Measurements from ENCODE around the gene ZNF140.

The ZNF140 gene

GRCh38 chr12:133080368-133081158, at the start of gene ZNF140:
Gene ZNF140 (plus strand): TSS chr12:133080923. CDS start chr12:133081321, 398 bp downstream.
- DNase-seq (ENCODE audit: extremely low read depth in 1 of 2, low read depth in 1 of 2): peak; percentile 85 to 91

DNA sequence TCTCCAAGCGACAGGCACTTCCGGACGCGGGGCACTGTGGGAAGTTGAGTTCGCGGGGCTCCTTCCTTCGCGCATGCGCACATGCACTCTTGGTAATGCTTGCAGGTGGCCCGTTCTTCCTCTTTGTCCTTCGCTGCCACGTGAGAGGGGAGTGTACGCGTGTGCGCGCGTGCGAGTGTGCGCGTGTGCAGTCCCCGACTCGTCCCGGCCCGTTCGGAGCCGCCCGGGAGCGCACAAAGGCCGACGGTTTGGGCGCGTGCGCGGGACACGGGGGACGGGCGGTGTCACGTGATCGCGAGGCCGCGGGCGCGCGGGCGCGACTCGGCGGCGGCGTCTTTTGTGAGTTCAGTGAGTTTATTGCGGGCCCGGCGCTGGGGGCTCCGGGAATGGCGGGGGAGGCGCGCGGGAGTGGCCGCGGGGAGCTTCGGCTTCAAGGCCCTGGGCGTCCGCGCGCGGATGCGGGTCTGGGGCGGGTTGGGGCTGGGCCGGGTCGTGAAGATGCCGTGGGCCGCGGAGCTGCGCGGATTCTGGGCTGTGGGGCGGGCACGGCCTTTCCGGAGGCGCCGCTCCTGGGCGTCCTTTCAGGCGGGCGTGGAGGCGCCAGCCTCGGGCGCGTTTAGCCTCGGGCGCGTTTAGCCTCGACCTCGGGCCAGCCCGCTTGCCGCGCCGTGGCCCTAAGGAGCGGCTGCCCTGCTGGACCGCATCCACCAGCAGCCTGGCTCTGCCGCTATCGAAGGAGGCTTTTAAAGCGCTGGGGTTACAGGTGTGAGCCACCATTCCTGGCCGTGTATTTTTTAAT, 43.3 kb upstream of the ZNF140 start, which contains the start of gene ZNF84:
Gene ZNF84, plus strand, starts transcription at position 303 of the 799 bp plus-strand sequence. CDS start 3,959 bp downstream, outside the sequence.
- peak; percentile 87 to 97 for DNase-seq (ENCODE audit: extremely low read depth in 1 of 2, low read depth in 1 of 2)

DNA sequence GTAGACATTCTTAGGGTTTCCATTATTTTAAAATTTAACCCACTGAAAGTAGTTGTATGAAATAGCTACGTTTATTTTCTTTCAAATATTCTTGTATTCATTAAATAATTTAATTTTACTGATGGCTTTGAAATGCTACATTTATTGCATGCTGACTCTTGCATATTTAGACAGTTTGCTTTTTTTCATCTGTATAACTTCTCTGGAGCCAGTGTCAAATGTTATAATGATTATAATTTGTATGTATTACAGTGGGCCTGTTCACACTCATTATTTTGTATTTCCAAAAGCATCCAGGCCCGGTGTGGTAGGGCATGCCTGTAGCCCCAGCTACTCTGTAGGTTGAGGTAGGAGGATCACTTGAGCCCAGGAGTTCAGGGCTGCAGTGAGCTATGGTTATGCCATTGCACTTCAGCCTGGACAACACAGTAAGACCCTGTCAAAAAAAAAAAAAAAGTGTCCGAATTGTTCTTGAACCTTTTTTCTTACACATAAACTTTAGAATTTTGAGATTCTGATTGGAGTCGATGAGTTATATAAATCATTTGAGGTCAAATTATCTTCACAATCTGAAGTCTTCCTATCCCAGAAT, 42.5 kb upstream of the ZNF140 start:
- DNase-seq (ENCODE audit: extremely low read depth in 1 of 2, low read depth in 1 of 2): no peak

DNA sequence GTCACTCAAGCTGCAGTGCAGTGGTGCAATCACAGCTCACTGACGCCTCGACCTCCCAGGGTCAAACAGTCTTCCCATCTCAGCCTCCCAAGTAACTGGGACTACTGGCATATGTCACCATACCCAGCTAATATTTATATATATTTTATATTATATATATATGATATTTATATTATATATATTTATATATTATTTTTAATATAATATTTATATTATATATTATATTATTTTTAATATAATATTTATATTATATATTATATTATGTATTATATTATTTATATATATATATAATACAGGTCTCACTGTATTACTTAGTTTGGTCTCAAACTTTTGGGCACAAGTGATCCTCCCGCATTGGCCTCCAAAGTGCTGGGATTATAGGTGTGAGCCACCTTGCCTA, 34.0 kb upstream of the ZNF140 start:
- no peak for DNase-seq (ENCODE audit: extremely low read depth in 1 of 2, low read depth in 1 of 2)

DNA sequence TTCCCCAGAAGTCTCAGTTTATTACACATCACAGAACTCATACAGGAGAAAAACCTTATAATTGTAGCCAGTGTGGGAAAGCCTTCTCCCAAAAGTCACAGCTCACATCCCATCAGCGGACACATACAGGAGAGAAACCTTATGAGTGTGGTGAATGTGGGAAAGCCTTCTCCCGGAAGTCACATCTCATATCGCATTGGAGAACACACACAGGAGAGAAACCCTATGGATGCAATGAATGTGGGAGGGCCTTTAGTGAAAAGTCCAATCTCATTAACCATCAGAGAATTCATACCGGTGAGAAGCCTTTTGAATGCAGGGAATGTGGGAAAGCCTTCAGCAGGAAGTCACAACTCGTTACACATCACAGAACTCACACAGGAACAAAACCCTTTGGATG, 23.3 kb upstream of the ZNF140 start:
- DNase-seq (ENCODE audit: extremely low read depth in 1 of 2, low read depth in 1 of 2): no peak

DNA sequence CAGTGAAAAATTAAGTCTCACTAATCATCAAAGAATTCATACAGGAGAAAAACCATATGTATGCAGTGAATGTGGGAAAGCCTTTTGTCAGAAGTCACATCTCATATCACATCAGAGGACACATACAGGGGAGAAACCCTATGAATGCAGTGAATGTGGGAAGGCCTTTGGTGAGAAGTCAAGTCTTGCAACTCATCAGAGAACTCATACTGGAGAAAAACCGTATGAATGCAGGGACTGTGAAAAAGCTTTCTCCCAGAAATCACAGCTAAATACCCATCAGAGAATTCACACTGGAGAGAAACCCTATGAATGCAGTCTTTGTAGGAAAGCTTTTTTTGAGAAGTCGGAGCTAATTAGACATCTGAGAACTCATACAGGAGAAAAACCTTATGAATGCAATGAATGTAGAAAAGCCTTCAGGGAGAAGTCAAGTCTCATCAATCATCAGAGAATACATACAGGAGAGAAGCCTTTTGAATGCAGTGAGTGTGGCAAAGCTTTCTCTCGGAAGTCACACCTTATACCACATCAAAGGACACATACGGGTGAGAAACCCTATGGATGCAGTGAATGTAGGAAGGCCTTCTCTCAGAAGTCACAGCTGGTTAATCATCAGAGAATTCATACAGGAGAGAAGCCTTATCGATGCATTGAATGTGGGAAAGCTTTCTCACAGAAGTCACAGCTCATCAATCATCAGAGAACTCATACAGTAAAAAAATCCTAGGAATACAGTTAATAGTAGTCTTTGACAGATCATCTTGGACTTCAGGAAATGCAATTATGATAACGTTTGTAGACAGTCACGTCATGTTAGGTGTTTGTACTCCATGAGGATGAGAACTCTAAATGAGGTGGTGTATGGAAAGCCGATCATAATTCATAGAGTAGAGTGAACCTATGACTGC, 22.3 kb upstream of the ZNF140 start:
- no peak for DNase-seq (ENCODE audit: extremely low read depth in 1 of 2, low read depth in 1 of 2)

DNA sequence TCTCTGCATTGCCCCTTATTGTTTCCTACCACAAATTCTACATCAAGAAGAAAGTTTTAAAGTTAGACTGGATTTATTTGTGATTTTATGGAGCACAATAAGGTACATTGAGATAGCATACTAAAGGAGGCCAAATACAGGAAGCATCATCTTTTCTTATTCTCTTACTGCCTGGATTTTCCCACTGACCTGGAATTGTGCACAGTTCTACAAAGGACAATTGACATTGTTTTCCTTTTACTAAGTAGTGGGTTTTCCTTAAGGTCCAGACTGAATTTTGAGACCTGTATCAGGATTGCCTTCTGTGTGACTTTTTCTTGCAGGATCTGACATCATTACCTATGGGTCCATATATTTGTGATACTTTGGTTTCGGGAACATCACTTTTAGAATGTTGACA, 18.8 kb upstream of the ZNF140 start:
- DNase-seq (ENCODE audit: extremely low read depth in 1 of 2, low read depth in 1 of 2): no peak

DNA sequence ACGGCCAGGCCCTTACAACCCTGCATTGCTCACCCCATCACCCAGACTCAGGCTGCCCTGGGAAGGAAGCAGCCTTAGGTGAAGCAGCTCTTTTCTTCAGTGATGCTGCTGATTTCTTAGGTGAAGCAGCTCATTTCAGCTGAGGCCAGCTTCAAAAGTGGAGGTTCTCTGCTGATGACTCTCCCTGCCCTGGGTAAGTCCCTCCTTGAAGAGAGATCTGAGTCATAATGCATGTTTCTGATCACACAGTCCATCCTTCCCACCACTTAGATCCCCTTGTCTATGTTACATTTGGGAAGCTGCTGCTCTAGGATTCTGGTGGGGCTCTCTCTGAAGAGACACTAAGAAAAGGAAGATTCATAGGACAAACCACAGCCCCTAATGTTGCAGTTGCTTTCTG, 17.2 kb upstream of the ZNF140 start:
- no peak for DNase-seq (ENCODE audit: extremely low read depth in 1 of 2, low read depth in 1 of 2)

- DNase-seq (ENCODE audit: extremely low read depth in 1 of 2, low read depth in 1 of 2): no peak
Measured at GRCh38 chr12:133073836-133074235, 6.9 kb upstream of the ZNF140 start.

- peak; percentile 84 to 95 for DNase-seq (ENCODE audit: extremely low read depth in 1 of 2, low read depth in 1 of 2)
Measured at GRCh38 chr12:133080026-133080367, 726 bp upstream of the ZNF140 start.

DNA sequence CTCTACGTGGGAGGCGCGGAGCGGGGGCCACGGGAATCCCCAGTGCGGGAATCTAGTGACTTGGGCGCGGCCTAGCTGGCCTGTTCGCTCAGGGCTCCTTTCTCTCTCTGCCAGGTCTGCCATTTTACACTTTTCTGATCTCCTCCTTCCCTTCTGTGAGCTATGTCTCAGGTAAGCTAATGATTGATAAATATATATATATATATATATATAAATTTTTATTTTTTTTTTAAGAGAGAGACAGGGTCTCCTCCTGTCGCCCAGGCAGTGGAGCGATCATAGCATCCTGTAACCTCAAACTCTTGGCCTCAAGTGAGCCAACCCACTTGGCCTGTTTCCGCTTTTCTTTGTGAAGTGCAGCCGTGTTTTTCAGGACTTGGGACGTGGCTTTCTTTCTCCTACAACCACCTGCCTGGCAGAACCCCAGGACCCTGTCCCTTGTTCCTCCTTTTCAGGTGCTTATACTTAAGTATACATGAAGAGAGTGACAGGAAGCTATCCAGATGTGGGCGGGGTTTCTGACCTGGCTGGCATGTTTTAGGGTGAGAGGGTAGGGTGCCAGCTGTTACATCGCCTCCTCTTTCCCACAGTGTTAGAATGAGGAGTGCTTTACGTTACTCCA, 547 bp downstream of the ZNF140 start:
- DNase-seq (ENCODE audit: extremely low read depth in 1 of 2, low read depth in 1 of 2): no peak

DNA sequence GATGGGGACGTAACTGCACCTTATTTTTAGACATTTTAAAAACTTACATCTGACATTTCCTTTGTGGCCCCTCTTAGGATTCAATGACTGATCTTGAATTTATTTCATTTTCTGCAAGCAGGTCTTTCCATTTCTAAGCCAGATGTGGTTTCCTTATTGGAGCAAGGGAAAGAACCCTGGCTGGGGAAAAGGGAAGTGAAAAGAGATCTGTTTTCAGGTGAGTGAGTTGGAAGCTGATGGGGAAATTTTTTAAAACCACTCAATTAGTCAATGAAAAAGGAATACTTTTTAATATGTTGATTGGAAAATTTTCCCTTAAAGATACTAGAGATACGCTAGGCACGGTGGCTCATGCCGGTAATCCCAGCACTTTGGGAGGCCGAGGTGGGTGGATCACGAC, 2.6 kb downstream of the ZNF140 start:
- DNase-seq (ENCODE audit: extremely low read depth in 1 of 2, low read depth in 1 of 2): no peak

GRCh38 chr12:133105620-133106019, 24.9 kb downstream of the ZNF140 start:
- no peak for DNase-seq (ENCODE audit: extremely low read depth in 1 of 2, low read depth in 1 of 2)

DNA sequence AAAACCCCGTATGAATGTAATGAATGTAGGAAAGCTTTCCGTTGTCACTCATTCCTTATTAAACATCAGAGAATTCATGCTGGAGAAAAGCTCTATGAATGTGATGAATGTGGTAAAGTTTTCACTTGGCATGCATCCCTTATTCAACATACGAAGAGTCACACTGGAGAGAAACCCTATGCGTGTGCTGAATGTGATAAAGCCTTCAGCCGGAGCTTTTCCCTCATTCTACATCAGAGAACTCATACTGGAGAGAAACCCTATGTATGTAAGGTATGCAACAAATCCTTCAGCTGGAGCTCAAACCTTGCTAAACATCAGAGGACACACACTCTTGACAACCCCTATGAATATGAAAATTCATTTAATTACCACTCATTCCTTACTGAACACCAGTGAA, 25.5 kb downstream of the ZNF140 start:
- DNase-seq (ENCODE audit: extremely low read depth in 1 of 2, low read depth in 1 of 2): no peak

DNA sequence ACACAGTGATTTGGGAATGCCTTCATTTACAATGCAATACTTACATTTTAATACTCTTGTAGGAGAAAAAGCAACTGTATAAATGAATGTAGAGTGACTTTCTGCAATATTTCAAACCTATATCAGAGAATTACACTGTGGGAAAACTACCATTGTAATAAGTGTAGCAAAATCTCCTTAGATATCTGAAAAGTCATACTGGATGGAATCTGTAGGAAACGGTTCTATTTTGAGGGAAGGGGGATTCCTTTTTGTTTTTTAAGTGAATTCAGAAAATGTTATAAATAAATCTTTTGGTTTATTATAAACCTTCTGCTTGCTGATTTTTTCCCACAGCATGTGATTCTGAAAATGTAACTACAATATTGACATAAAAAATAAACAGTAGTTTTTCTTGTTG, 26.4 kb downstream of the ZNF140 start:
- no peak for DNase-seq (ENCODE audit: extremely low read depth in 1 of 2, low read depth in 1 of 2)

- no peak for DNase-seq (ENCODE audit: extremely low read depth in 1 of 2, low read depth in 1 of 2)
Measured at GRCh38 chr12:133108150-133108549, 27.4 kb downstream of the ZNF140 start.

- no peak for DNase-seq (ENCODE audit: extremely low read depth in 1 of 2, low read depth in 1 of 2)
Measured at GRCh38 chr12:133120385-133121191, 39.9 kb downstream of the ZNF140 start.

DNA sequence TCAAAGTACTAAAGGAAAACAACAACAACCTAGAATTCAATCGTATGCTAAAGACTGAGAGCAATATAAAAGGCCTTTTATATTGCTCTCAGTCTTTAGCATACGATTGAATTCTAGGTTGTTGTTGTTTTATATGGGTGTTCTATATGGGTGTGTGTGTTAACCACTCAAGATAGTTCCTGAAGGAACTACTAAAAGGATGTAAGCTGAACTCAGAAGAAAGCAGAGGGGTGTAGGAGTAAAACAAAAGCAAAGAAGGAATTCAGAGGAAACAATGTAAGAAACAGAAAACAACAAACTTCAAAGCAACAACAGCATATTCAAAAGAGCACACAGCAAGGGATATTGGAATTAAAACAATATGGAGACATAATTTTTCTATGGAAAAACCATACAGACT, 44.0 kb downstream of the ZNF140 start:
- no peak for DNase-seq (ENCODE audit: extremely low read depth in 1 of 2, low read depth in 1 of 2)

GRCh38 chr12:133129368-133130037, 48.8 kb downstream of the ZNF140 start:
- DNase-seq (ENCODE audit: extremely low read depth in 1 of 2, low read depth in 1 of 2): no peak

Data from stimulated activated CD8-positive, alpha-beta memory T cell treated with anti-CD3 and anti-CD28 coated beads, Interleukin-7, amount 100 ng/mL, for 48 hours (primary cell).